Measurements from ENCODE around the gene SLC35B1. TPM values are rescaled to one million over a fixed set of nuclear protein-coding genes. Genes with fewer than 3 reads are reported as not detected.

The SLC35B1 gene
- total and polyA plus RNA-seq, 10 of the 15 experiments (the other 5 are each of a cell fraction or from before 2014, with no cell fraction given): 40.0 to 113 (median 51.6) TPM

DNA sequence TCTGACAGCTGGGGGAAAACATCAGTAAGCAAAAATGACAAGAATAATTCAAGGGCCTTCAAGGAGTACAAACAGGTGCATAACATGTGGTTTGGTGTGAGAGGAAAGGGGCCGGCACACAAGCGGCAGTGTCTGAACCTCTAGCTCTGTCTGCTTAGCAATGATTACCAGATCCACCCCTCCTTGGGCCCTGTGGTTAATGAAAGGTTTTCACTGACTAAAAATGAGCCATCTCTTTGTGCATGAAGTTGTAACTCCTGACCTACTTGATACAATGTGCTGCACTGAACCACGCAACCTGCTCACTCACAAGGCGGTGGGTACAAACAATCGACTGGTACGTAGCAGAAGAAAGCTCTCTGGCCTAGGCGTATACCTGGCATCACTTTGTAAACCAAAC is 41.0 kb upstream of the SLC35B1 start (continued):
- TF ChIP-seq ZZZ3 (IDR thresholded peaks at IDR 0.05; ENCODE audit: control insufficient read depth, insufficient read length, low read depth) (no peak), RAD51 (IDR thresholded peaks at IDR 0.05) (peak; percentile 64)

DNA sequence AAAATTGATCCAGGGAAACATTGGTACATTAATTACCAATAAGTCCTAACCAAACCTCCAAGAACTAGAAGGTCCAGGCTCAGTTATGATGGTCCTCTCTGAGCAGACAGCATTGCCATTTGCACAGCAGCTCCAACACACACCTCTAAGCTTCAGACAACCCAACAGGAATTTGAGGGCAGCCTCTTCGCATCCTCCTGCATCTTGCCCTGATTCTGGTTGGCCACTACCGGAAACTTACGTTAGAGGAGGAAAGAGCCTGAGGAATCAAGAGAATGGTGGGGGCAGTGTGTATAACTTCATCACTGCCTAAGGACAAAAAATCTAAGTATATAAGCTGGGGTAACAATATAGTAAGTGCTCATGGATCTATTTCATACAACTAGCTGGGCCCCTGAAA is 40.5 kb upstream of the SLC35B1 start:
- no peak for DNase-seq (ENCODE audit: low read depth, low spot score)

More for the DNA sequence above, 40.5 kb upstream of the SLC35B1 start:
- ChIA-PET POLR2A (interaction anchor here (0.5 to 5.5 kb wide), 11 partner anchors 8 to 1098 kb away, joined by 3 to 116 read pairs (median 5); partner anchors contain the start of genes FAM117A, KAT7 and SLC35B1), RAD21 (ENCODE audit: unreplicated experiment) (interaction anchor here (0.9 to 3.7 kb wide), 11 partner anchors 10 to 181 kb away, joined by 3 to 36 read pairs (median 14); partner anchors contain the start of genes FAM117A, KAT7, SLC35B1 and SPOP), CTCF (interaction anchor here (0.7 to 5.0 kb wide), 14 partner anchors 9 to 346 kb away, joined by 3 to 36 read pairs (median 3); partner anchors contain the start of genes FAM117A, KAT7 and SLC35B1), SMC1A (ENCODE audit: uncharacterized antibody, unreplicated experiment) (interaction anchor here (0.7 to 7.6 kb wide), 15 partner anchors 9 to 406 kb away, joined by 3 to 128 read pairs (median 4); partner anchors contain the start of genes FAM117A, KAT7 and SLC35B1)
- ATAC-seq: no peak
- intact Hi-C loops (cut with micrococcal nuclease; ENCODE audit: unreplicated experiment): no loop called here
- Histone ChIP-seq H3K4me2 (ENCODE audit: control insufficient read depth, insufficient read depth) (peak overlapping the region; percentile 94), H2AFZ (ENCODE audit: control insufficient read depth, low read depth, low read length) (no peak overlapping the region), H4K20me1 (ENCODE audit: control insufficient read depth, insufficient read depth) (no peaks in the 10 kb centered on the region), H3K27ac (ENCODE audit: control insufficient read depth, insufficient read depth) (peak overlapping the region; percentile 92), H3K4me1 (ENCODE audit: control insufficient read depth, insufficient read depth, low read length) (peaks cover 57% of the 10 kb centered on the region), H3K4me3 (no peak overlapping the region), H3K27me3 (replicated peaks in 1 of 2; ENCODE audit: control insufficient read depth in 2 of 2, insufficient read depth in 2 of 2, low read length in 1 of 2) (no peaks in the 10 kb centered on the region), H3K79me2 (ENCODE audit: control insufficient read depth, insufficient read depth, low read length) (peaks cover 35% of the 10 kb centered on the region), H3K36me3 (ENCODE audit: control insufficient read depth in 2 of 2, insufficient read depth in 2 of 2, low read length in 1 of 2) (peaks cover 0 to 3% of the 10 kb centered on the region in 2 experiments; a peak in 1 of 4 replicates), H3K9me3 (replicated peaks; ENCODE audit: control insufficient read depth, insufficient read depth, low read length) (no peaks in the 10 kb centered on the region), H3K9ac (ENCODE audit: control insufficient read depth, insufficient read depth, low read length) (no peak overlapping the region)
- BruUV-seq (replicated peaks): no TSS peak
- WGBS (ENCODE audit: insufficient coverage, insufficient replicate concordance, low lambda C conversion rate, missing lambda C conversion rate): 1% methylated on average over 3 of the region's 3 CpGs
- TF ChIP-seq, protein P1, sequence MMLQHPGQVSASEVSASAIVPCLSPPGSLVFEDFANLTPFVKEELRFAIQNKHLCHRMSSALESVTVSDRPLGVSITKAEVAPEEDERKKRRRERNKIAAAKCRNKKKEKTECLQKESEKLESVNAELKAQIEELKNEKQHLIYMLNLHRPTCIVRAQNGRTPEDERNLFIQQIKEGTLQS (IDR thresholded peaks at IDR 0.05; ENCODE audit: borderline replicate concordance, extremely low read depth, low read depth, low read length): no peak
- TF ChIP-seq, protein P2, sequence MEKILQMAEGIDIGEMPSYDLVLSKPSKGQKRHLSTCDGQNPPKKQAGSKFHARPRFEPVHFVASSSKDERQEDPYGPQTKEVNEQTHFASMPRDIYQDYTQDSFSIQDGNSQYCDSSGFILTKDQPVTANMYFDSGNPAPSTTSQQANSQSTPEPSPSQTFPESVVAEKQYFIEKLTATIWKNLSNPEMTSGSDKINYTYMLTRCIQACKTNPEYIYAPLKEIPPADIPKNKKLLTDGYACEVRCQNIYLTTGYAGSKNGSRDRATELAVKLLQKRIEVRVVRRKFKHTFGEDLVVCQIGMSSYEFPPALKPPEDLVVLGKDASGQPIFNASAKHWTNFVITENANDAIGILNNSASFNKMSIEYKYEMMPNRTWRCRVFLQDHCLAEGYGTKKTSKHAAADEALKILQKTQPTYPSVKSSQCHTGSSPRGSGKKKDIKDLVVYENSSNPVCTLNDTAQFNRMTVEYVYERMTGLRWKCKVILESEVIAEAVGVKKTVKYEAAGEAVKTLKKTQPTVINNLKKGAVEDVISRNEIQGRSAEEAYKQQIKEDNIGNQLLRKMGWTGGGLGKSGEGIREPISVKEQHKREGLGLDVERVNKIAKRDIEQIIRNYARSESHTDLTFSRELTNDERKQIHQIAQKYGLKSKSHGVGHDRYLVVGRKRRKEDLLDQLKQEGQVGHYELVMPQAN (conservative IDR thresholded peaks at IDR 0.05): no peak
- TF ChIP-seq, protein P3, sequence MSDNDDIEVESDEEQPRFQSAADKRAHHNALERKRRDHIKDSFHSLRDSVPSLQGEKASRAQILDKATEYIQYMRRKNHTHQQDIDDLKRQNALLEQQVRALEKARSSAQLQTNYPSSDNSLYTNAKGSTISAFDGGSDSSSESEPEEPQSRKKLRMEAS (IDR thresholded peaks at IDR 0.05; ENCODE audit: low read depth, low read length): no peak
- TF ChIP-seq LARP7 (IDR thresholded peaks at IDR 0.05): no peak
- TF ChIP-seq HDGF (IDR thresholded peaks at IDR 0.05): no peak
- TF ChIP-seq RAD51 (IDR thresholded peaks at IDR 0.05): no peak
- TF ChIP-seq CHD2 (IDR thresholded peaks at IDR 0.05; ENCODE audit: borderline replicate concordance, low read depth, low read length): no peak
- TF ChIP-seq NR2C2 (IDR thresholded peaks at IDR 0.05; ENCODE audit: borderline replicate concordance, control insufficient read depth, insufficient read length, low read depth): no peak
- no peak for TF ChIP-seq KDM1A (IDR thresholded peaks at IDR 0.05; ENCODE audit: borderline replicate concordance)
- no peak for TF ChIP-seq ZNF274 (IDR thresholded peaks at IDR 0.05; ENCODE audit: insufficient read depth, insufficient read length)
- TF ChIP-seq TAF1 (IDR thresholded peaks at IDR 0.05; ENCODE audit: borderline replicate concordance, low read depth, low read length): no peak
- TF ChIP-seq TCF12 (IDR thresholded peaks at IDR 0.05; ENCODE audit: low read depth, low read length): no peak
- in situ Hi-C loops (cut with MboI): no loop called here
- FAIRE-seq: no peak
